Lower leg skin (tissue), 4 donors: ENCODE measurements around the gene ZC3H18. TPM values are rescaled to one million over a fixed set of nuclear protein-coding genes. Genes with fewer than 3 reads are reported as not detected.

Source experiments
- DNase-seq, 2 donors: peaks; one replicate each; pipeline ENCODE4 v3.0.0-alpha.2; 2019; ENCODE audit warnings: low spot score in 2 of 2
- H3K4me3 ChIP-seq: fragments of 200-600 bp; sonication (generic); 2 replicates; pipeline ENCODE4 v1.5.1; 2017; ENCODE audit warnings: mild to moderate bottlenecking, low read depth; ENCODE audit not compliant: poor library complexity, severe bottlenecking
- POLR2A ChIP-seq, 2 donors: fragments of 450-650 bp; IDR thresholded peaks; one replicate each; pipeline ENCODE4 v1.6.1; 2016 to 2017; ENCODE audit warnings: antibody characterized with exemption in 2 of 2, mild to moderate bottlenecking in 1 of 2, moderate library complexity in 1 of 2
- WGBS, 2 donors: methylation state at CpG; one replicate each; pipeline ENCODE4 v1.1.5; 2018; 5-methylcytosine and 5-hydroxymethylcytosine counted together
- intact Hi-C: fragments of 100-400 bp; cut with DNase I; formaldehyde crosslinking; loops from one replicate; pipeline ENCODE4 v1.15.0; 2023; ENCODE audit warnings: low total_unique reads
- total RNA-seq, 4 donors: library from RNA; depleted of rRNA; stranded (reverse); fragments of >200 nt; gene quantifications; one replicate each; pipeline ENCODE4 v1.1.0, GENCODE V29; 2016
- TF ChIP-seq, protein P1 (sequence below), 3 donors: fragments of 450-650 bp; IDR thresholded peaks; one replicate each; pipeline ENCODE4 v1.5.1; 2016; ENCODE audit warnings: antibody characterized with exemption in 3 of 3, mild to moderate bottlenecking in 3 of 3, moderate library complexity in 2 of 3

ZC3H18 gene
- total RNA-seq, 4 donors from 2014 or later, result 16.5 to 32.3 (median 18.5) TPM

- TF ChIP-seq, protein P1, sequence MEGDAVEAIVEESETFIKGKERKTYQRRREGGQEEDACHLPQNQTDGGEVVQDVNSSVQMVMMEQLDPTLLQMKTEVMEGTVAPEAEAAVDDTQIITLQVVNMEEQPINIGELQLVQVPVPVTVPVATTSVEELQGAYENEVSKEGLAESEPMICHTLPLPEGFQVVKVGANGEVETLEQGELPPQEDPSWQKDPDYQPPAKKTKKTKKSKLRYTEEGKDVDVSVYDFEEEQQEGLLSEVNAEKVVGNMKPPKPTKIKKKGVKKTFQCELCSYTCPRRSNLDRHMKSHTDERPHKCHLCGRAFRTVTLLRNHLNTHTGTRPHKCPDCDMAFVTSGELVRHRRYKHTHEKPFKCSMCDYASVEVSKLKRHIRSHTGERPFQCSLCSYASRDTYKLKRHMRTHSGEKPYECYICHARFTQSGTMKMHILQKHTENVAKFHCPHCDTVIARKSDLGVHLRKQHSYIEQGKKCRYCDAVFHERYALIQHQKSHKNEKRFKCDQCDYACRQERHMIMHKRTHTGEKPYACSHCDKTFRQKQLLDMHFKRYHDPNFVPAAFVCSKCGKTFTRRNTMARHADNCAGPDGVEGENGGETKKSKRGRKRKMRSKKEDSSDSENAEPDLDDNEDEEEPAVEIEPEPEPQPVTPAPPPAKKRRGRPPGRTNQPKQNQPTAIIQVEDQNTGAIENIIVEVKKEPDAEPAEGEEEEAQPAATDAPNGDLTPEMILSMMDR (IDR thresholded peaks at IDR 0.05), result no peak
- TF ChIP-seq POLR2A (IDR thresholded peaks at IDR 0.05), result no peak
- 95% methylated on average over 20 of the region's 20 CpGs for WGBS, 2 donors
- intact Hi-C loops, result loop anchor here (5.0 kb wide), 1 partner anchor 330 kb away; no protein-coding TSS in a partner anchor
- H3K4me3 ChIP-seq, result no peak overlapping the region
- DNase-seq, result no peak
Measured at GRCh38 chr16:88577166-88577565, 7.0 kb downstream of the ZC3H18 start.

DNA sequence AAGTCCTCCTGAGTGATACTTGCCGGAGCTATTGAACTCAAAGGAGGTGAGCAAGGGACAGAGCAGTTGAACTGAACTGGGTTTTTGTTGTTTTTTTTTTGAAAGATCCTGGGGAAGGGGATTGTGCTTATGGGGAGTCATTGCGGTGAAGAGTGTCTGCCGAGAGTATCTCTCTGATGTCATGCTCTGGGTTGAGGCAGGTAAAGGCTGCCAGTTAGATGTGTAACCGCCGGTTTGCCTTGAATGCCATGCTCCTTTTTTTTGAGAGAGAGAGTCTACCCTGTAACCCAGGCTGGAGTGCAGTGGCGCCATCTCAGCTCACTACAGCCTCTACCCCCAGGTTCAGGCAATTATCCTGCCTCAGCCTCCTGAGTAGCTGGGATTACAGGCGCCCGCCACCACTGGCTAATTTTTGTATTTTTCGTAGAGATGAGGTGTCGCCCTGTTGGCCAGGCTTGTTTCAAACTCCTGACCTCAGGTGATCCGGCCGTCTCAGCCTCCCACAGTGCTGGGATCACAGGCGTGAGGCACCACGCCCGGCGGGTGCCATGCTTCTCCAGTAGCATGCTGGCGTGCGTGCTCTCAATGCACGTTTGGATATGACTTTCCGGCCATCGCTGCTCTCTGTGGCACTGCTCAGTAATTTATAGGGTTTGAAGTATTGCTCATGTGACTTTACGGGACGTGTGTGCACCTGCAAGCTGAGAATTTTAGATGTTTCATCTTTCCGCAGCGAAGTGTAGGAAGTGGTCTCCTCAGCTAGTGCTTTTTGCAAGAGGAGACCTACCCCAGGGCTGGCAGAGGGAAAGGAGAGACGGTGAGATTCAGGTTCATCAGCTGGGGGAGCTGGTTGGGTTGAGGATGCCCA, 8.5 kb downstream of the ZC3H18 start:
- TF ChIP-seq, protein P1 (IDR thresholded peaks at IDR 0.05), result no peak
- no peak for TF ChIP-seq POLR2A (IDR thresholded peaks at IDR 0.05)
- WGBS, 2 donors, result 87 to 89% methylated on average over 26 of the region's 26 CpGs
- no peak for DNase-seq
- intact Hi-C loops, result loop anchor here (5.0 kb wide), 1 partner anchor 331 kb away; no protein-coding TSS in a partner anchor
- H3K4me3 ChIP-seq, result no peak overlapping the region

DNA sequence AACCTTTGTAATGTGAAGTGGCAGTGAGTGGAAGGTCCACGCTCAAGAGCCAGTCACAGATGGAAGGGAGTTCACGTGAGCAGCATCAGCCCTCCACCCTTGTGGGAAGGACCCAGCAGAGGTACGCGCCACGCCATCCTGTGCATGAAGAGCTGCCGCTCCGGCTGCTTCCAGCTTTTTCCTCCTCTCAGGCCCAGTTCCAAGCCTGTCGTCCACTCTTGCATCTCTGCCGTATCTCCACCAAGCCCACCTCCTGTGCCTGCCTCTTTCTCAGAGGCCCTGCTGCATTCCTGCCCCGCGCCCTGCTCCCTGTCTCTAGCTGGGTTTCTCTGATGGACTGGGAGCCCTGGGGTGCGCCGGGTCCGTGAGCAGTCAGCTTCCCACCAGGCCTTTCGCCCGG, 10.2 kb downstream of the ZC3H18 start:
- intact Hi-C loops, result no loop called here
- H3K4me3 ChIP-seq, result no peak overlapping the region
- no peak for DNase-seq
- 94 to 95% methylated on average over 16 of the region's 16 CpGs for WGBS, 2 donors
- TF ChIP-seq, protein P1 (IDR thresholded peaks at IDR 0.05), result no peak
- TF ChIP-seq POLR2A (IDR thresholded peaks at IDR 0.05), result no peak

GRCh38 chr16:88581033-88581432, 10.8 kb downstream of the ZC3H18 start:
- no peak for DNase-seq
- TF ChIP-seq, protein P1 (IDR thresholded peaks at IDR 0.05), result no peak
- no peak for TF ChIP-seq POLR2A (IDR thresholded peaks at IDR 0.05)
- WGBS, 2 donors, result 90 to 93% methylated on average over 4 of the region's 4 CpGs
- H3K4me3 ChIP-seq, result no peak overlapping the region
- intact Hi-C loops, result no loop called here

- TF ChIP-seq POLR2A (IDR thresholded peaks at IDR 0.05), result no peak
- TF ChIP-seq, protein P1 (IDR thresholded peaks at IDR 0.05), result no peak
- no peak overlapping the region for H3K4me3 ChIP-seq
- DNase-seq, result no peak
- intact Hi-C loops, result no loop called here
- WGBS, 2 donors, result 90 to 92% methylated on average over 14 of the region's 14 CpGs
Measured at GRCh38 chr16:88582912-88583575, 12.8 kb downstream of the ZC3H18 start.
